ENCODE data around the gene CFAP74. TPM values are rescaled to one million over a fixed set of nuclear protein-coding genes. Genes with fewer than 3 reads are reported as not detected.

The CFAP74 gene
- total RNA-seq, 1 experiment from 2014 or later = not detected

- Mint-ChIP-seq H3K27ac (ENCODE audit: unreplicated experiment) (no peak overlapping the region), H3K9me3 (ENCODE audit: low read depth, unreplicated experiment) (no peaks in the 10 kb centered on the region), H3K4me3 (ENCODE audit: low read depth, unreplicated experiment) (no peak overlapping the region), H3K27me3 (ENCODE audit: unreplicated experiment) (peaks cover 35% of the 10 kb centered on the region), H3K36me3 (ENCODE audit: insufficient read depth, unreplicated experiment) (peaks cover 9% of the 10 kb centered on the region), H3K4me1 (ENCODE audit: low read depth, unreplicated experiment) (no peaks in the 10 kb centered on the region)
- CTCF ChIA-PET = no interaction called here
- BruUV-seq (replicated peaks) = no TSS peak
- no peak for DNase-seq
- no peak for TF ChIP-seq CTCF (IDR thresholded peaks at IDR 0.05; ENCODE audit: unreplicated experiment)
- intact Hi-C loops (cut with micrococcal nuclease; ENCODE audit: unreplicated experiment) = no loop called here
These were observed 81.0 kb downstream of the CFAP74 start for GRCh38 chr1:1922702-1922955.

- BruUV-seq (replicated peaks) = no TSS peak
- DNase-seq = no peak
- no peak overlapping the region for H3K27ac Mint-ChIP-seq (ENCODE audit: unreplicated experiment)
- no peak for TF ChIP-seq CTCF (IDR thresholded peaks at IDR 0.05; ENCODE audit: unreplicated experiment)
- H3K9me3 Mint-ChIP-seq (ENCODE audit: low read depth, unreplicated experiment) = no peaks in the 10 kb centered on the region
- H3K4me3 Mint-ChIP-seq (ENCODE audit: low read depth, unreplicated experiment) = no peak overlapping the region
- no peaks in the 10 kb centered on the region for H3K4me1 Mint-ChIP-seq (ENCODE audit: low read depth, unreplicated experiment)
- intact Hi-C loops (cut with micrococcal nuclease; ENCODE audit: unreplicated experiment) = no loop called here
- H3K27me3 Mint-ChIP-seq (ENCODE audit: unreplicated experiment) = peaks cover 31% of the 10 kb centered on the region
- CTCF ChIA-PET = no interaction called here
- peaks cover 9% of the 10 kb centered on the region for H3K36me3 Mint-ChIP-seq (ENCODE audit: insufficient read depth, unreplicated experiment)
These were observed 81.5 kb downstream of the CFAP74 start for GRCh38 chr1:1921901-1922701.

GRCh38 chr1:1921459-1921862 is 82.1 kb downstream of the CFAP74 start:
- BruUV-seq (replicated peaks) = no TSS peak
- CTCF ChIA-PET = no interaction called here
- peaks cover 9% of the 10 kb centered on the region for H3K36me3 Mint-ChIP-seq (ENCODE audit: insufficient read depth, unreplicated experiment)
- no peaks in the 10 kb centered on the region for H3K9me3 Mint-ChIP-seq (ENCODE audit: low read depth, unreplicated experiment)
- intact Hi-C loops (cut with micrococcal nuclease; ENCODE audit: unreplicated experiment) = no loop called here
- H3K4me1 Mint-ChIP-seq (ENCODE audit: low read depth, unreplicated experiment) = no peaks in the 10 kb centered on the region
- H3K27ac Mint-ChIP-seq (ENCODE audit: unreplicated experiment) = no peak overlapping the region
- no peak for DNase-seq
- H3K4me3 Mint-ChIP-seq (ENCODE audit: low read depth, unreplicated experiment) = no peak overlapping the region
- H3K27me3 Mint-ChIP-seq (ENCODE audit: unreplicated experiment) = peaks cover 25% of the 10 kb centered on the region
- TF ChIP-seq CTCF (IDR thresholded peaks at IDR 0.05; ENCODE audit: unreplicated experiment) = no peak

- no peak for TF ChIP-seq CTCF (IDR thresholded peaks at IDR 0.05; ENCODE audit: unreplicated experiment)
- H3K27ac Mint-ChIP-seq (ENCODE audit: unreplicated experiment) = no peak overlapping the region
These were observed 82.8 kb downstream of the CFAP74 start for GRCh38 chr1:1920608-1921458.

More at GRCh38 chr1:1920608-1921458, 82.8 kb downstream of the CFAP74 start:
- H3K27me3 Mint-ChIP-seq (ENCODE audit: unreplicated experiment) = peaks cover 19% of the 10 kb centered on the region
- H3K9me3 Mint-ChIP-seq (ENCODE audit: low read depth, unreplicated experiment) = no peaks in the 10 kb centered on the region
- DNase-seq = no peak
- H3K4me1 Mint-ChIP-seq (ENCODE audit: low read depth, unreplicated experiment) = no peaks in the 10 kb centered on the region
- intact Hi-C loops (cut with micrococcal nuclease; ENCODE audit: unreplicated experiment) = no loop called here
- no TSS peak for BruUV-seq (replicated peaks)
- CTCF ChIA-PET = no interaction called here
- H3K36me3 Mint-ChIP-seq (ENCODE audit: insufficient read depth, unreplicated experiment) = peaks cover 13% of the 10 kb centered on the region
- H3K4me3 Mint-ChIP-seq (ENCODE audit: low read depth, unreplicated experiment) = no peak overlapping the region

All from Calu3 (cell line).